NCI-H748 (cell line): ENCODE measurements around the gene BBS2.

ENCODE experiments used
- DNase-seq: peaks from one replicate; lab custom pipeline; 2025; ENCODE audit not compliant: unreplicated experiment; lab: John Stamatoyannopoulos, UW

BBS2 gene

GRCh38 chr16:56519459-56520250 lies at the start of gene BBS2:
Gene BBS2 (minus strand): TSS chr16:56520024. CDS start chr16:56519862, 162 bp downstream.
- DNase-seq = peak; percentile 90

- DNase-seq = no peak
These were observed 45.1 kb upstream of the BBS2 start, which contains the start of gene MT4 for GRCh38 chr16:56564793-56565477. Gene MT4 (plus strand): TSS chr16:56565073. CDS start chr16:56565129, 56 bp downstream.

- peak; percentile 0 for DNase-seq
These were observed 41.3 kb upstream of the BBS2 start for GRCh38 chr16:56561126-56561525.

GRCh38 chr16:56560447-56560846 lies 40.6 kb upstream of the BBS2 start:
- DNase-seq = no peak

- no peak for DNase-seq
These were observed 39.3 kb upstream of the BBS2 start for GRCh38 chr16:56559109-56559508.

GRCh38 chr16:56558024-56558747 lies 38.4 kb upstream of the BBS2 start:
- DNase-seq = peak; percentile 19

GRCh38 chr16:56554441-56554840 lies 34.6 kb upstream of the BBS2 start:
- no peak for DNase-seq

GRCh38 chr16:56551796-56552738 lies 32.2 kb upstream of the BBS2 start:
- DNase-seq = no peak

- DNase-seq = no peak
These were observed 30.0 kb upstream of the BBS2 start for GRCh38 chr16:56549744-56550385.

GRCh38 chr16:56549161-56549560 lies 29.3 kb upstream of the BBS2 start:
- DNase-seq = no peak

- DNase-seq = no peak
These were observed 28.2 kb upstream of the BBS2 start for GRCh38 chr16:56547949-56548567.

GRCh38 chr16:56547120-56547948 lies 27.5 kb upstream of the BBS2 start:
- peak; percentile 70 for DNase-seq

GRCh38 chr16:56542039-56542438 lies 22.2 kb upstream of the BBS2 start:
- no peak for DNase-seq

- no peak for DNase-seq
These were observed 19.8 kb upstream of the BBS2 start for GRCh38 chr16:56539656-56540055.

GRCh38 chr16:56538331-56538730 lies 18.5 kb upstream of the BBS2 start:
- no peak for DNase-seq

- peak; percentile 43 for DNase-seq
These were observed 15.1 kb upstream of the BBS2 start for GRCh38 chr16:56534847-56535383.

- DNase-seq = peak; percentile 9
These were observed 12.9 kb upstream of the BBS2 start for GRCh38 chr16:56532714-56533113.

- DNase-seq = no peak
These were observed 11.0 kb upstream of the BBS2 start for GRCh38 chr16:56530872-56531271.
